Fibroblast of the aortic adventitia (primary cell): ENCODE measurements around the gene PHLPP2. TPM values are rescaled to one million over a fixed set of nuclear protein-coding genes. Genes with fewer than 3 reads are reported as not detected.

Experiments
- DNase-seq: peaks from one replicate; pipeline ENCODE4 v3.0.0-alpha.2; 2010; ENCODE audit warnings: low read depth
- H3K4me3 ChIP-seq: 2 replicates; pipeline ENCODE4 v1.5.1; 2011; ENCODE audit warnings: low read depth, mild to moderate bottlenecking, control low read depth, low read length, moderate library complexity
- CTCF ChIP-seq: IDR thresholded peaks from 2 replicates; pipeline ENCODE4 v1.5.1; 2011; ENCODE audit warnings: mild to moderate bottlenecking, low read length, control low read depth, inconsistent platforms; ENCODE audit not compliant: insufficient read depth
- total RNA-seq: library from RNA; depleted of rRNA; stranded (reverse); fragments of >200 nt; gene quantifications from 2 replicates; pipeline ENCODE4 v1.2.3, GENCODE V29; 2012; ENCODE audit warnings: low replicate concordance

PHLPP2 gene, protein sequence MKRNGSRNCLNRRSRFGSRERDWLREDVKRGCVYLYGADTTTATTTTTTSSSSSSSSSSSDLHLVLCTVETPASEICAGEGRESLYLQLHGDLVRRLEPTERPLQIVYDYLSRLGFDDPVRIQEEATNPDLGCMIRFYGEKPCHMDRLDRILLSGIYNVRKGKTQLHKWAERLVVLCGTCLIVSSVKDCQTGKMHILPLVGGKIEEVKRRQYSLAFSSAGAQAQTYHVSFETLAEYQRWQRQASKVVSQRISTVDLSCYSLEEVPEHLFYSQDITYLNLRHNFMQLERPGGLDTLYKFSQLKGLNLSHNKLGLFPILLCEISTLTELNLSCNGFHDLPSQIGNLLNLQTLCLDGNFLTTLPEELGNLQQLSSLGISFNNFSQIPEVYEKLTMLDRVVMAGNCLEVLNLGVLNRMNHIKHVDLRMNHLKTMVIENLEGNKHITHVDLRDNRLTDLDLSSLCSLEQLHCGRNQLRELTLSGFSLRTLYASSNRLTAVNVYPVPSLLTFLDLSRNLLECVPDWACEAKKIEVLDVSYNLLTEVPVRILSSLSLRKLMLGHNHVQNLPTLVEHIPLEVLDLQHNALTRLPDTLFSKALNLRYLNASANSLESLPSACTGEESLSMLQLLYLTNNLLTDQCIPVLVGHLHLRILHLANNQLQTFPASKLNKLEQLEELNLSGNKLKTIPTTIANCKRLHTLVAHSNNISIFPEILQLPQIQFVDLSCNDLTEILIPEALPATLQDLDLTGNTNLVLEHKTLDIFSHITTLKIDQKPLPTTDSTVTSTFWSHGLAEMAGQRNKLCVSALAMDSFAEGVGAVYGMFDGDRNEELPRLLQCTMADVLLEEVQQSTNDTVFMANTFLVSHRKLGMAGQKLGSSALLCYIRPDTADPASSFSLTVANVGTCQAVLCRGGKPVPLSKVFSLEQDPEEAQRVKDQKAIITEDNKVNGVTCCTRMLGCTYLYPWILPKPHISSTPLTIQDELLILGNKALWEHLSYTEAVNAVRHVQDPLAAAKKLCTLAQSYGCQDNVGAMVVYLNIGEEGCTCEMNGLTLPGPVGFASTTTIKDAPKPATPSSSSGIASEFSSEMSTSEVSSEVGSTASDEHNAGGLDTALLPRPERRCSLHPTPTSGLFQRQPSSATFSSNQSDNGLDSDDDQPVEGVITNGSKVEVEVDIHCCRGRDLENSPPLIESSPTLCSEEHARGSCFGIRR (N-terminal part only)
- total RNA-seq = 7.8 and 9.8 TPM in 2 replicates

DNA sequence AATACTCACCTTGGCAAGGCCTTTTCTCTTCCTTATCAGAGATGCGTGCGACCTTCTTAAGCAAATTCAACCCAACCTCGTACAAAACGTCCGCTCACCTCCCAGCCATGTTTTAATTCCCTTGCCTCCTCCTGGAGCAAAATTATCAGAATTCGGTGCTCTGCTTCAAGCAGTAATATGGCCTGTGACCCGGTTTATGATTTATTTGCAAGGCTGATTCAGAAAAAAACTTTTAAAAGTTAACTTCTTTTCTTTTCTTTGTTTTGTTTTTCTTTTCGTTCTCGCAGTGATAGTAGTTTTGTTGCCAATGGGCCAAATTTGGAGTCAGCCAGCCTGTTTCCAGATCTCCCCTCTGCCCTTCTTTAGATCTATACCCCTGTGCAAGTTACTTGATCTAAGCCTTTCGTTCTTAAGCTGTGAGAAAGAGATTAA, at the start of gene PHLPP2:
PHLPP2 (minus strand) TSS at position 382 of the 432 bp plus-strand sequence. CDS start 9,906 bp downstream, outside the sequence.
- DNase-seq = no peak
- peak within 1 kb of the TSS; percentile 84 for H3K4me3 ChIP-seq
- TF ChIP-seq CTCF = no peak

- DNase-seq = no peak
- TF ChIP-seq CTCF = no peak
- H3K4me3 ChIP-seq = no peak overlapping the region
Measured at GRCh38 chr16:71771571-71771970, 47.1 kb upstream of the PHLPP2 start.

- peak; percentile 42 for DNase-seq
- H3K4me3 ChIP-seq = no peak overlapping the region
- TF ChIP-seq CTCF = no peak
Measured at GRCh38 chr16:71769222-71769621, 44.7 kb upstream of the PHLPP2 start.

DNA sequence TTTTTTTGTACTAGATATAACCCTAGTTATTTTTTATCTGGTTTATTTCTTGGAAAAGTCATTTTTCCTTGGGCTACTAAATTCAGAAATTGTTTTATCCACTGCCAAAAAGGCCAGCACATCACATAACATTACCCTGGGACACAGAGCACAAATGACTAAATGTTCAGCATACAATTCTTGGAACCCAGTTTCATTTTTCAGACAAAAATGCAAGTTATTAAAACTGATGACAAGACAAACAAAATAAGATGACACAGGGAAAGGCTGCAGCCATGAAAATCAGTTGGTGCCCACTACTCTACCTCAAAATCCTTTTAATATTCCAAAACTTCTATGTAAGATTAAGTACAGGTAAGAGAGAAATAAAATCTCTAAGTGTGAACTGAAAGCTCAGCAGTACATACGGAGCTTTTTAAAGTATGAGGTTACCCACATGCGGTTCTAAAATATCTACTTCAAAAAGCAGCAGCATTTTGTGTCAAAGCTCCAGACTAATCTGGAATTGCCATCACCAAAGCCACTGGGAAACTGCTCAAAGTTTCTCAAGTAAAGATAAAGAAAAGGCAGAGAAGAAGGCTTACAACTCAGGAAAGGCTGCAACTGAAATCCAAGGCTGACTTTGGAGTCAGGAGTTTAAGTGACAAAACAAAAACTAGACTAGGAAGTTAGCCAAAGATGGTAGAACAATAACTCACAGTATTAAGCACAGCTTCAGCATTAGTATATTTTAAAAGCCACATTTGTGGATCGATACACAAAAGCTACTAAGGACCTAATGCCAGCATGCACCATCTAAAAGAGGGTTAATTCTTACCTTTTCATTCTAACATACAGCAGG, 42.8 kb upstream of the PHLPP2 start:
- no peak for TF ChIP-seq CTCF
- peak; percentile 28 for DNase-seq

DNA sequence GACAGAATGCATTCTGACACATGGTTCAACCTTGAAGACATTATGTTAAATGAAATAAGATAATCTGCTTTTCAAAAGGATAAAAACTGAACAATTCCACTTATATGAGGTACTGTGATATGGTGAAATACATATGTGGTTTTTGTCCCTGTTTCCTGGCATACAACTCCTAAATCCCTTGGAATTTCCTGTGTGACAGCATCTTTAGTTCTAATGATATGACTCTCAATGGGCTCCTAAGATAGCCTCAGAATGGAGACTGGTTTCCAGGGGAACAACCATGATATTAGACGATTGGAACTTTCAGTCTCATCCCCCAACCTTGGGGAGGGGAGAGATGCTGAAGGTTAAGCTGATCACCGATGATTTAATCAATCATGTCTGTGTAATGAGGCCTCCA, 37.7 kb upstream of the PHLPP2 start:
- no peak for TF ChIP-seq CTCF
- DNase-seq = peak; percentile 16
- no peak overlapping the region for H3K4me3 ChIP-seq

More for the DNA sequence above, 42.8 kb upstream of the PHLPP2 start:
- H3K4me3 ChIP-seq = no peak overlapping the region
